IMR-90 (cell line): Measurements from ENCODE around the gene PPM1D. TPM values are rescaled to one million over a fixed set of nuclear protein-coding genes. Genes with fewer than 3 reads are reported as not detected.

Experiments used
- ATAC-seq: fragments of 200-7000 bp; cut with Tn5 transposase; 2 replicates; pipeline ENCODE4 v1.9.1; 2020; ENCODE audit warnings: low read depth, mild to moderate bottlenecking, moderate library complexity
- BruUV-seq: library from RNA; stranded (reverse); fragments of 400-500 nt; replicated peaks from 2 replicates; lab custom pipeline; 2021; lab: Mats Ljungman, UMichigan
- CTCF ChIA-PET: fragments of 300-600 bp; formaldehyde crosslinking; extraction: SDS; loops from one replicate; lab custom pipeline; 2021; ENCODE audit warnings: antibody characterized with exemption; lab: Yijun Ruan, JAX
- POLR2A ChIA-PET: fragments of 300-600 bp; sonication (Branson Sonifier 250); formaldehyde crosslinking; loops from one replicate; lab custom pipeline; 2022; ENCODE audit warnings: antibody characterized with exemption; ENCODE audit not compliant: unreplicated experiment; lab: Charles Lee
- DNase-seq: peaks from one replicate; pipeline ENCODE4 v3.0.0; 2013
- H2AFZ ChIP-seq: replicated peaks from 2 replicates; pipeline ENCODE3; 2013; ENCODE audit warnings: low read length, mild to moderate bottlenecking; ENCODE audit not compliant: poor library complexity
- H2AK5ac ChIP-seq: 2 replicates; pipeline ENCODE4 v1.6.1; 2013; ENCODE audit warnings: low read depth, low read length, inconsistent platforms
- H2AK9ac ChIP-seq: replicated peaks from 2 replicates; pipeline ENCODE3; 2013; ENCODE audit warnings: mild to moderate bottlenecking, low read depth, low read length, moderate library complexity; ENCODE audit not compliant: poor library complexity
- H2BK120ac ChIP-seq: 2 replicates; pipeline ENCODE4 v1.6.1; 2013; ENCODE audit warnings: low read depth, low read length, inconsistent platforms
- H2BK15ac ChIP-seq: 3 replicates; pipeline ENCODE4 v1.6.1; 2013; ENCODE audit warnings: low read depth, low read length, inconsistent platforms
- H2BK20ac ChIP-seq: 2 replicates; pipeline ENCODE4 v1.6.1; 2013; ENCODE audit warnings: low read depth, mild to moderate bottlenecking, inconsistent platforms, low read length, moderate library complexity
- H2BK5ac ChIP-seq: 2 replicates; pipeline ENCODE4 v1.6.1; 2013; ENCODE audit warnings: mild to moderate bottlenecking, low read depth, low read length, inconsistent platforms; ENCODE audit not compliant: poor library complexity, severe bottlenecking
- H3K14ac ChIP-seq: replicated peaks from 2 replicates; pipeline ENCODE4 v1.6.1; 2013; ENCODE audit warnings: low read depth, low read length, inconsistent platforms
- H3K18ac ChIP-seq: 2 replicates; pipeline ENCODE4 v1.6.1; 2013; ENCODE audit warnings: low read depth, low read length, control low read depth
- H3K23ac ChIP-seq: 2 replicates; pipeline ENCODE4 v1.6.1; 2013; ENCODE audit warnings: low read depth, low read length, inconsistent platforms
- H3K27ac ChIP-seq: 2 replicates; pipeline ENCODE4 v1.5.1; 2013; ENCODE audit warnings: mild to moderate bottlenecking, control low read depth, low read length; ENCODE audit not compliant: insufficient read depth
- H3K27me3 ChIP-seq: 2 replicates; pipeline ENCODE4 v1.6.1; 2013; ENCODE audit warnings: low read length; ENCODE audit not compliant: control insufficient read depth, insufficient read depth
- H3K36me3 ChIP-seq: 2 replicates; pipeline ENCODE4 v1.6.1; 2013; ENCODE audit warnings: low read length, mixed read lengths; ENCODE audit not compliant: control insufficient read depth, insufficient read depth
- H3K4ac ChIP-seq: 2 replicates; pipeline ENCODE4 v1.6.1; 2013; ENCODE audit warnings: low read depth, low read length, inconsistent platforms
- H3K4me1 ChIP-seq: 2 replicates; pipeline ENCODE4 v1.6.1; 2013; ENCODE audit warnings: low read length, mixed read lengths; ENCODE audit not compliant: control insufficient read depth, insufficient read depth
- H3K4me2 ChIP-seq: 2 replicates; pipeline ENCODE4 v1.6.1; 2013; ENCODE audit warnings: low read depth, mild to moderate bottlenecking, control low read depth, low read length, moderate library complexity
- H3K4me3 ChIP-seq: 2 replicates; pipeline ENCODE4 v1.5.1; 2013; ENCODE audit warnings: low read depth, mild to moderate bottlenecking, control low read depth, low read length, moderate library complexity; ENCODE audit not compliant: insufficient read depth
- H3K56ac ChIP-seq: 2 replicates; pipeline ENCODE4 v1.6.1; 2013; ENCODE audit warnings: low read length, inconsistent platforms; ENCODE audit not compliant: insufficient read depth; ENCODE audit errors: extremely low read depth
- H3K79me1 ChIP-seq, 2 experiments: 2 replicates each; pipeline ENCODE4 v1.6.1; 2013; ENCODE audit warnings: low read length in 2 of 2, inconsistent platforms in 1 of 2, low read depth in 1 of 2
- H3K9ac ChIP-seq: 2 replicates; pipeline ENCODE4 v1.6.1; 2013; ENCODE audit warnings: low read depth, low read length, control low read depth
- H3K9me1 ChIP-seq: 2 replicates; pipeline ENCODE4 v1.6.1; 2013; ENCODE audit warnings: low read length, inconsistent platforms; ENCODE audit not compliant: insufficient read depth
- H3K9me3 ChIP-seq: 2 replicates; pipeline ENCODE4 v1.6.1; 2013; ENCODE audit warnings: low read length; ENCODE audit not compliant: control insufficient read depth, insufficient read depth
- H4K20me1 ChIP-seq: 2 replicates; pipeline ENCODE4 v1.6.1; 2013; ENCODE audit warnings: low read length, inconsistent platforms; ENCODE audit not compliant: insufficient read depth
- H4K5ac ChIP-seq: 2 replicates; pipeline ENCODE4 v1.6.1; 2013; ENCODE audit warnings: mild to moderate bottlenecking, low read depth, low read length, control low read depth
- H4K8ac ChIP-seq, 2 experiments: 2 replicates each; pipeline ENCODE4 v1.6.1; 2013; ENCODE audit warnings: low read depth in 2 of 2, low read length in 2 of 2, control low read depth in 1 of 2, inconsistent platforms in 1 of 2
- H4K91ac ChIP-seq: 2 replicates; pipeline ENCODE4 v1.6.1; 2013; ENCODE audit warnings: low read depth, low read length, inconsistent platforms; ENCODE audit not compliant: insufficient read depth
- BHLHE40 ChIP-seq: fragments of 150-350 bp; IDR thresholded peaks from 2 replicates; pipeline ENCODE4 v1.6.1; 2016; ENCODE audit warnings: mild to moderate bottlenecking, low read depth, low read length
- CHD1 ChIP-seq: IDR thresholded peaks from 2 replicates; pipeline ENCODE4 v1.6.1; 2012; ENCODE audit warnings: low read depth, low read length, improper control_type of control experiment
- CTCF ChIP-seq: conservative IDR thresholded peaks from 2 replicates; pipeline ENCODE4 v1.5.1; 2012; ENCODE audit warnings: mild to moderate bottlenecking, low read depth, low read length, improper control_type of control experiment
- ELK1 ChIP-seq: fragments of 150-350 bp; IDR thresholded peaks from 2 replicates; pipeline ENCODE4 v1.6.1; 2016; ENCODE audit warnings: low read depth, mild to moderate bottlenecking, low read length, moderate library complexity, borderline replicate concordance
- FOS ChIP-seq: fragments of 150-350 bp; IDR thresholded peaks from 2 replicates; pipeline ENCODE4 v1.6.1; 2016; ENCODE audit warnings: low read depth, low read length
- MAFK ChIP-seq: IDR thresholded peaks from 2 replicates; pipeline ENCODE4 v1.6.1; 2012; ENCODE audit warnings: low read depth, low read length, improper control_type of control experiment
- MAZ ChIP-seq: IDR thresholded peaks from 2 replicates; pipeline ENCODE4 v1.6.1; 2012; ENCODE audit warnings: low read depth, mild to moderate bottlenecking, low read length, improper control_type of control experiment, moderate library complexity, borderline replicate concordance
- NFE2L2 ChIP-seq: fragments of 150-350 bp; IDR thresholded peaks from 2 replicates; pipeline ENCODE4 v1.6.1; 2016; ENCODE audit warnings: low read depth, mild to moderate bottlenecking, low read length
- POLR2A ChIP-seq: IDR thresholded peaks from 2 replicates; pipeline ENCODE4 v1.6.1; 2012; ENCODE audit warnings: mild to moderate bottlenecking, low read depth, low read length
- RAD21 ChIP-seq: IDR thresholded peaks from 2 replicates; pipeline ENCODE4 v1.6.1; 2012; ENCODE audit warnings: low read length, improper control_type of control experiment
- RFX5 ChIP-seq: IDR thresholded peaks from 2 replicates; pipeline ENCODE4 v1.8.0; 2012; ENCODE audit warnings: low read depth, mild to moderate bottlenecking, low read length, moderate library complexity
- WGBS, 2 experiments: methylation state at CpG; one replicate each; pipeline versions ENCODE4 v1.1.5 to v1.1.7; 2013; ENCODE audit warnings: missing lambda C conversion rate in 2 of 2; ENCODE audit not compliant: insufficient read length in 1 of 2; ENCODE audit errors: extremely low coverage in 2 of 2; 5-methylcytosine and 5-hydroxymethylcytosine counted together
- dilution Hi-C: fragments of 300-500 bp; cut with HindIII; formaldehyde crosslinking; loops from one replicate; pipeline ENCODE4 v1.14.3; 2018; ENCODE audit warnings: low sequenced_read_pairs; ENCODE audit not compliant: unreplicated experiment
- in situ Hi-C: fragments of 300-500 bp; cut with MboI; formaldehyde crosslinking; loops from 3 replicates; pipeline ENCODE4 v1.14.3; 2019; ENCODE audit warnings: low sequenced_read_pairs, inconsistent platforms, mixed read lengths
- intact Hi-C: fragments of 100-400 bp; cut with micrococcal nuclease; formaldehyde crosslinking; loops from 2 replicates; pipeline ENCODE4 v1.10.0; 2022
- polyA plus RNA-seq, 3 experiments: library from polyadenylated mRNA; depleted of rRNA; stranded (reverse); fragments of >200 nt; gene quantifications; 2 replicates each; pipeline ENCODE4 v1.2.3, GENCODE V29; 2012; ENCODE audit warnings: low replicate concordance in 1 of 3
- total RNA-seq: library from RNA; depleted of rRNA; stranded (reverse); fragments of >200 nt; gene quantifications from 2 replicates; pipeline ENCODE4 v1.2.3, GENCODE V29; 2012

Gene PPM1D
- total and polyA plus RNA-seq, 2 of the 4 experiments (the other 2 are of a cell fraction) = 5.5 to 16.1 TPM

- Histone ChIP-seq H2BK5ac (no peak overlapping the region), H3K23ac (peak overlapping the region; percentile 58; the same call in 1 of the 2 replicates), H4K20me1 (peaks cover 38% of the 10 kb centered on the region), H2AK9ac (no peak overlapping the region), H3K27ac (no peak overlapping the region), H3K9ac (no peak overlapping the region), H3K27me3 (no peaks in the 10 kb centered on the region), H2BK20ac (no peak overlapping the region; the same call in 1 of the 2 replicates), H2AFZ (no peak overlapping the region), H4K91ac (no peak overlapping the region), H3K4me2 (no peak overlapping the region), H3K79me1 (peaks cover 30 to 72% of the 10 kb centered on the region in 2 experiments), H4K5ac (no peak overlapping the region), H3K4me3 (no peak overlapping the region), H3K9me1 (peaks cover 15% of the 10 kb centered on the region; the same call in 1 of the 2 replicates), H4K8ac (peak overlapping the region in 1 of 2 experiments; percentile 15; a peak in 1 of 4 replicates), H2BK15ac (no peak overlapping the region), H3K9me3 (no peaks in the 10 kb centered on the region), H2AK5ac (peak overlapping the region; percentile 23; the same call in 1 of the 2 replicates), H3K14ac (peak overlapping the region; percentile 56; the same call in 1 of the 2 replicates), H3K56ac (no peak overlapping the region), H3K4ac (peak overlapping the region; percentile 35; the same call in 1 of the 2 replicates), H2BK120ac (peak overlapping the region; percentile 42), H3K36me3 (peaks cover 1% of the 10 kb centered on the region; the same call in 1 of the 2 replicates), H3K18ac (no peak overlapping the region), H3K4me1 (peaks cover 15% of the 10 kb centered on the region)
- TF ChIP-seq RFX5 = no peak
- TF ChIP-seq MAFK = no peak
- TF ChIP-seq CHD1 = no peak
- no peak for TF ChIP-seq FOS
- TF ChIP-seq POLR2A = no peak
- TF ChIP-seq RAD21 = no peak
- no peak for TF ChIP-seq NFE2L2
- no peak for TF ChIP-seq ELK1
- no peak for TF ChIP-seq MAZ
- TF ChIP-seq BHLHE40 = no peak
- no peak for TF ChIP-seq CTCF
- DNase-seq (no peak), ATAC-seq (no peak)
- POLR2A ChIA-PET = no interaction called here
- in situ Hi-C loops (no loop called here), intact Hi-C loops (no loop called here), dilution Hi-C loops (no loop called here)
- CTCF ChIA-PET = interaction anchor here (0.6 kb wide), 1 partner anchor 38 kb away, joined by 3 read pairs; no protein-coding TSS in a partner anchor
- 85% methylated on average over 2 of the region's 3 CpGs; no CpG with 5 or more reads in 1 of the 2 experiments for WGBS, 2 experiments
- BruUV-seq = no TSS peak
Observed at GRCh38 chr17:60615840-60616239, 15.8 kb downstream of the PPM1D start.
